Tongue (tissue), 2 donors: ENCODE data around the gene VPS50. TPM values are rescaled to one million over a fixed set of nuclear protein-coding genes. Genes with fewer than 3 reads are reported as not detected.
A peak's percentile ranks its signal among the peaks of the same experiment; 100 is the strongest.

ENCODE experiments used
- DNase-seq: peaks from one replicate; pipeline ENCODE4 v3.0.0-alpha.2; 2015
- total RNA-seq: library from RNA; depleted of rRNA; stranded (reverse); fragments of >200 nt; gene quantifications from one replicate; pipeline ENCODE4 v1.2.3, GENCODE V29; 2014

The VPS50 gene, protein sequence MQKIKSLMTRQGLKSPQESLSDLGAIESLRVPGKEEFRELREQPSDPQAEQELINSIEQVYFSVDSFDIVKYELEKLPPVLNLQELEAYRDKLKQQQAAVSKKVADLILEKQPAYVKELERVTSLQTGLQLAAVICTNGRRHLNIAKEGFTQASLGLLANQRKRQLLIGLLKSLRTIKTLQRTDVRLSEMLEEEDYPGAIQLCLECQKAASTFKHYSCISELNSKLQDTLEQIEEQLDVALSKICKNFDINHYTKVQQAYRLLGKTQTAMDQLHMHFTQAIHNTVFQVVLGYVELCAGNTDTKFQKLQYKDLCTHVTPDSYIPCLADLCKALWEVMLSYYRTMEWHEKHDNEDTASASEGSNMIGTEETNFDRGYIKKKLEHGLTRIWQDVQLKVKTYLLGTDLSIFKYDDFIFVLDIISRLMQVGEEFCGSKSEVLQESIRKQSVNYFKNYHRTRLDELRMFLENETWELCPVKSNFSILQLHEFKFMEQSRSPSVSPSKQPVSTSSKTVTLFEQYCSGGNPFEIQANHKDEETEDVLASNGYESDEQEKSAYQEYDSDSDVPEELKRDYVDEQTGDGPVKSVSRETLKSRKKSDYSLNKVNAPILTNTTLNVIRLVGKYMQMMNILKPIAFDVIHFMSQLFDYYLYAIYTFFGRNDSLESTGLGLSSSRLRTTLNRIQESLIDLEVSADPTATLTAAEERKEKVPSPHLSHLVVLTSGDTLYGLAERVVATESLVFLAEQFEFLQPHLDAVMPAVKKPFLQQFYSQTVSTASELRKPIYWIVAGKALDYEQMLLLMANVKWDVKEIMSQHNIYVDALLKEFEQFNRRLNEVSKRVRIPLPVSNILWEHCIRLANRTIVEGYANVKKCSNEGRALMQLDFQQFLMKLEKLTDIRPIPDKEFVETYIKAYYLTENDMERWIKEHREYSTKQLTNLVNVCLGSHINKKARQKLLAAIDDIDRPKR
- total RNA-seq, result 61.7 TPM

- peak; percentile 99 for DNase-seq
These were observed at the start of gene VPS50 for GRCh38 chr7:93231799-93232672. TSS of gene VPS50 (plus strand) at chr7:93232366. CDS start at chr7:93232468, 102 bp downstream.

- DNase-seq, result no peak
These were observed 46.7 kb upstream of the VPS50 start for GRCh38 chr7:93185303-93186027.

DNA sequence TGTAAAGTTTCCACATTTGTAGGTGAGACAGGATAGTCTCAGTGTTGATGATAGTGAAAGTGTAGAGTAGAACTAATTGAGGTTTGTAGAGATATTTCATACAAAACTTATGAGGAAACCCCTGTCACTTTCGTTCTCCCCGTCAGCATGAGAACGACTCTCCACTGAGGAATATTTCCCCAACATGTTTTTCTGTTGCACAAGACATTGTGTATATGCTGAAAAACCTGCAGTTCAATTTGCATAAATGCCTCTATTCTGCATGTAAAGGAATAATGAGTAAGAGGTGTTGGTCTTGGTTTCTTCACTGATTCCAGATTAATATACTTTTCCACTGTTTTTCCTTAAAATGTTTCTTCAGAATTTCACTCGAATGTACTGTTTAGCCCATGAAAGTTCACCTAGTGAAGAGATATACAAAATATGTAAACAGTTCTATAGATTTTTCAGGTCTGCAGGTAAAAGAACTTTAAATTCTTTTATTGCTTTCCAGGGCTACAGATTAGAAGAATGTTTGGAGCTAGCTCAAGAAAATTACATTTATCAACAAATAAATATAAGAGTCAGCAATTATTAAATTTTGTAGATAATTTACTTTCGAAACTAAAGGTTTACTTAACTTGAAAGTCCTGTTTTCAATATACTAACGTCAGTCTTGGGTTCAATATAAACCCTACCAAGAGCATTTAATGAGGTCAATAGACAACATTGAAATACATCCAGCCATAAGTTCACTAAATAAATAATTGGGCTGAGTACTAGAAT is 43.1 kb upstream of the VPS50 start:
- DNase-seq, result no peak

DNA sequence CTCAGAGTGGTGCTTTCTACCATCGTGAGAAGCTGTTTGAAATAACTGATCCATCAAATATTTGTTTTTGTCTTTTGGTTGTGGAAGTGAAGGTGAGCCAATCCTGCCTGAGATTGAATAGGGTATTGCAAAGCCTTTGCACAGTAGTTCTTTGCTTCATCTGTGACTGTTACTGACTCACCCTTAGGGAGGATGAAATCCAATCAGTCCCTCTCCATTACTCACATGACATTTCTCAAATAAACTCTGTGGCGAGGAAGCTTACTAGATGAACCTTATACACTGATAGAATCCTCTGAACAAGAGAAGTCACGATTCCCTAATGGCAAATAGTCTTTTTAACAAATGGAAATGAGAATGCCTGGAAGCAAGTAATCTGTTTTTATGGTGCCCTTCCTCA is 37.8 kb upstream of the VPS50 start:
- no peak for DNase-seq

- DNase-seq, result no peak
These were observed 35.8 kb upstream of the VPS50 start for GRCh38 chr7:93196336-93196735.

GRCh38 chr7:93198472-93198871 is 33.7 kb upstream of the VPS50 start:
- DNase-seq, result no peak

GRCh38 chr7:93202594-93203250 is 29.4 kb upstream of the VPS50 start:
- no peak for DNase-seq

GRCh38 chr7:93203496-93203895 is 28.7 kb upstream of the VPS50 start:
- no peak for DNase-seq

DNA sequence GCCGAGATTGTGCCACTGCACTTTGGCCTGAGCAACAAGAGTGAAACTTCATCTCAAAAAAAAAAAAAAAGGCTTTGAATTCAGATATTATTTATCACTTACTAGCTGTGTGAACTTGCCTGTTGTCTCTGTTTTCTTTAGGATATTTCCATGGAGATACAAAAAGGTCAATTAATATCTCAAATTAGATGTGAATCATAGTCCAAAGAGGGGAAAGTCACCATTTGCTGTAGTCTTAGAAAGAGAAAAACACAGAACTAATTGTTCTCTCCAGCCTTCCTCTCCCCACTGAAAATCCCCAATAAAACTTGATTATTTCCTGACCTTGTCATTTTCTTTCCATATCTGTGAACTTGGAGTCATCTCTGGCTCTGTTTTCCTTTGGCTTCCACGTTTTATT is 27.1 kb upstream of the VPS50 start:
- DNase-seq, result no peak

DNA sequence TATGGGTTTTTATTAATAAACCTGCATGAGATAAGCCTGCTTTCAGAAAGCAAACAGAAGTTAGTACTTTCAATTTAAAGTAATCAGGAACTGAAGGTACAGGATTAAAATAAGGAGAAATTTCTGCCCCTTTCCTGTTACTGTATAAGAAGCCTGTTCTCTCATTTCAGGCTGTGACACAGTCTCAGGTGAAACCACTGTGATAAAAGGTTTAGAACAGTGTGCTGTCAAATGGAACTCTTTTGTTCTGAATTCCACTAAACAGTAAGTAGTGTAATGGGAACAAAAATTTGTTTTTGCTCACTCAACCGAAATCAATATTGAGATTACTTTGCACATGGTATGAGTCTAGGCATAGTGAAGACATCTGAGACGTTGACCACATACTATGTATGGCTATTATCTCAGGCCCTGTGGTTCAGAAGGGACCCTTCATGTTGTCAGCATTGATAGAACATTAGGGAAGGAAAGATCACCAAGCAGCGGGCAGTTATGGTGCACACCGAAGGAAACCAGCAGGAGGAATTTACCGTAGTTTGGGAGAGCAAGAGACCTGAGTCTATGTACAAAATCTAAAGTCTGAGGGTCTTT is 20.8 kb upstream of the VPS50 start:
- DNase-seq, result no peak

DNA sequence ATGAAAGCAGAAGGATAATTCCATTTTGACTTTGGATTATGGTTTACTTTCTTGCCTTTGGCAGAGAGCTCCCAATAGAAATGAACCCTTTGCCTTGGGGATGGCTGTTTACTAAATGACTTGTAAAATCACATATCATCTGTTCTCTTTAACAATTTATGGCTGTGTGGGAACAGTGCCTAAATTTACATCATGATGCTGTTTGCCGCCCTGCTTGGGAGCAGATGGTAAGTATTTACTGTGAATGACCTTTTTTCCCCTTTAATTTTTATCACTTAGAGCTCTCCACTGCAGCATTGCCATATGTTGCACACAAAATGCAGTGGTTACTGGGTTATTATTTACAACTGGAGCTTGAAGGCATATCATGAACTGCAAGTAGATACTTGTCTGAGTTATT is 19.3 kb upstream of the VPS50 start:
- no peak for DNase-seq

GRCh38 chr7:93218997-93219827 is 13.0 kb upstream of the VPS50 start:
- no peak for DNase-seq

GRCh38 chr7:93219868-93220267 is 12.3 kb upstream of the VPS50 start:
- DNase-seq, result no peak

- DNase-seq, result no peak
These were observed 5.9 kb upstream of the VPS50 start, which contains the start of gene HEPACAM2 for GRCh38 chr7:93226310-93226709. TSS of gene HEPACAM2 (minus strand) at chr7:93226469.

DNA sequence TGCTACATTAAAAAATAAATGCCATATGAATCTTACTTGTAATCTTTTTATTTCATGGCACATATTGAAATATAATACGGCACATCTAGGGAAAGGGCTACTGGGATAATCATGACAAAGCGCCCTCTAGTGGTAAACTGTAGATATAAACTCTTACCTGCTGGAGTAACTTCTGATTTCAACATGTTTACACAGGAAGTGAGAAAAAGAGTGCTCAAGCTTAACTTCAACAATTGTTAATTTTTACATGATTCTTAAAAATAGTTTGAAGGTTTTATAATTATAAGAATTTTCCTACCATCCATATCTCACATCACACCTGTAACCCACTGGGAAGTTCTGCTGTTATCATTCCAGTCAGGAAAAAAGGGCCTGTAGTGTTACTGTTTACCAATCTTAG is 3.9 kb upstream of the VPS50 start:
- peak; percentile 73 for DNase-seq

- no peak for DNase-seq
These were observed 907 bp upstream of the VPS50 start for GRCh38 chr7:93231259-93231658.

DNA sequence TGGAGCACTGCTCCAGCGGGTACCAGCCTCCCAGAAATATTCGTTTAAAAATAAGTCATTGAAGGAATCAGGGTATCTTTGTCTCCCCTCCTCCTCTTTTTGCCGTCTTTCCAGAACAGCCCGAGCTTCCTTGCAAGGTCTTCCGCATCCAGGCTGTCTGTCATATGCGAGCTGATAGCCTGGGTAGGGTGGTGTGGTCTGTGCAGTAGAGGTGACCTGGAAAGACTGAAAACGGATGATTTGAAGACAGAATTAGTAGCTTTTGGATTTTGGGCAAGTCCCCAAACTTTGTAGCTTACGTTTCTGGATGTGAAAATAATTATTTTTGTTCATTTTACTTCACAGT is 480 bp downstream of the VPS50 start:
- no peak for DNase-seq

DNA sequence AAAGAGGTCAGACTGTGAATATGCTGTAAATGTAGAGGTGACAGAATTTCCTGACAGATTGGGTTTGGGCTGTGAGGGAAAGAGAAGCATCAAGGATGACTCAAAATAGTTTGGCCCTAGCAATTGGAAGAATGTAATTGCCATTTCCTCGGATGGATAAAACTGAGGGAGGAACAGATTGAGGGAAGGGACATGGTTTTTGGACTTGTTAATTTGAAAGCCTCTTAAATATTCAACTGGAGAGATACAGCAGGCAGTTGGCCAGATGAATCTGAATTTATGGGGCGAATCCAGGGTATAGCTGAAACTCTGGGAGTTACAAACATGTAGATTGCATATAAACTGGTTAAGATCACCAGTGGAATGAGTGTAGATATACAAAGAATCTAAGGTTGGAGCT is 3.4 kb downstream of the VPS50 start:
- no peak for DNase-seq

GRCh38 chr7:93238131-93238530 is 6.0 kb downstream of the VPS50 start:
- DNase-seq, result no peak
